Stimulated activated CD8-positive, alpha-beta memory T cell treated with anti-CD3 and anti-CD28 coated beads, Interleukin-12 subunit alpha, Interleukin-12 subunit beta, amount 100 ng/mL, for 1 hour (primary cell): ENCODE data around the gene AIF1.
A peak's percentile ranks its signal among the peaks of the same experiment; 100 is the strongest.
"Not testable (repeated sequence)": the region's sequence is repeated elsewhere in the genome, so short reads cannot be mapped to it uniquely, and the experiment has no call there.

Experiments
- DNase-seq: peaks from one replicate; pipeline ENCODE4 v3.0.0-alpha.2; 2020; ENCODE audit warnings: low read depth

The AIF1 gene

GRCh38 chr6:31580807-31581433 lies 34.1 kb upstream of the AIF1 start:
- peak; percentile 76 for DNase-seq

GRCh38 chr6:31581434-31582229 lies 33.4 kb upstream of the AIF1 start:
- DNase-seq: no peak

GRCh38 chr6:31582230-31582643 lies 32.8 kb upstream of the AIF1 start, which contains the start of gene LTB:
TSS of gene LTB (minus strand) at chr6:31582424. CDS start at chr6:31582417, 7 bp downstream.
- peak; percentile 49 for DNase-seq

- no peak for DNase-seq
These were observed 29.5 kb upstream of the AIF1 start for GRCh38 chr6:31585491-31585890.

- DNase-seq: no peak
These were observed 29.0 kb upstream of the AIF1 start, which contains the start of gene LST1 for GRCh38 chr6:31586008-31586407. TSS of gene LST1 (plus strand) at chr6:31586277. CDS start at chr6:31587300, 1,023 bp downstream.

- DNase-seq: no peak
These were observed 28.3 kb upstream of the AIF1 start for GRCh38 chr6:31586599-31587281.

GRCh38 chr6:31587791-31588777 lies 26.9 kb upstream of the AIF1 start:
- no peak for DNase-seq

- DNase-seq: no peak
These were observed 26.0 kb upstream of the AIF1 start for GRCh38 chr6:31588871-31589650.

GRCh38 chr6:31590691-31591090 lies 24.3 kb upstream of the AIF1 start:
- not testable (repeated sequence) for DNase-seq

- no peak for DNase-seq
These were observed 22.6 kb upstream of the AIF1 start for GRCh38 chr6:31592396-31592771.

- DNase-seq: no peak
These were observed 18.0 kb upstream of the AIF1 start for GRCh38 chr6:31597006-31597405.

GRCh38 chr6:31607317-31607716 lies 7.7 kb upstream of the AIF1 start:
- DNase-seq: no peak

- no peak for DNase-seq
These were observed 5.3 kb upstream of the AIF1 start for GRCh38 chr6:31609519-31610406.

GRCh38 chr6:31610968-31611367 lies 4.1 kb upstream of the AIF1 start:
- DNase-seq: no peak

GRCh38 chr6:31614075-31614619 lies 887 bp upstream of the AIF1 start:
- no peak for DNase-seq

- no peak for DNase-seq
These were observed 714 bp downstream of the AIF1 start for GRCh38 chr6:31615748-31616147.

GRCh38 chr6:31617010-31617409 lies 2.0 kb downstream of the AIF1 start:
- no peak for DNase-seq

GRCh38 chr6:31619805-31620585 lies 5.0 kb downstream of the AIF1 start:
- peak; percentile 92 for DNase-seq
